Trophoblast cell (in vitro differentiated cells and primary cell): Measurements from ENCODE around the gene FBLN5.

ENCODE experiments used
- DNase-seq, 2 donors: peaks; one replicate each; pipeline ENCODE4 v3.0.0-alpha.2; 2016
- H2AFZ ChIP-seq: 2 replicates; pipeline ENCODE4 v1.6.1; 2013; ENCODE audit warnings: low read length, moderate library complexity, mild to moderate bottlenecking; ENCODE audit not compliant: insufficient read depth, poor library complexity
- H2AK5ac ChIP-seq: 2 replicates; pipeline ENCODE4 v1.6.1; 2013; ENCODE audit warnings: mild to moderate bottlenecking, low read length
- H2BK120ac ChIP-seq: 2 replicates; pipeline ENCODE4 v1.6.1; 2013; ENCODE audit warnings: low read length, mild to moderate bottlenecking, moderate library complexity; ENCODE audit not compliant: insufficient read depth, poor library complexity
- H2BK12ac ChIP-seq: 2 replicates; pipeline ENCODE4 v1.6.1; 2013; ENCODE audit warnings: mild to moderate bottlenecking, low read length, moderate library complexity
- H2BK5ac ChIP-seq: 2 replicates; pipeline ENCODE4 v1.6.1; 2013; ENCODE audit warnings: low read length, low read depth, moderate library complexity, mild to moderate bottlenecking; ENCODE audit not compliant: poor library complexity
- H3K14ac ChIP-seq: 2 replicates; pipeline ENCODE4 v1.6.1; 2013; ENCODE audit warnings: mild to moderate bottlenecking, low read length
- H3K18ac ChIP-seq: 2 replicates; pipeline ENCODE4 v1.6.1; 2013; ENCODE audit warnings: mild to moderate bottlenecking, low read length
- H3K23ac ChIP-seq: 2 replicates; pipeline ENCODE4 v1.6.1; 2013; ENCODE audit warnings: low read length
- H3K27ac ChIP-seq: 2 replicates; pipeline ENCODE4 v1.5.1; 2013; ENCODE audit warnings: low read depth, mild to moderate bottlenecking, inconsistent platforms, low read length, moderate library complexity
- H3K27me3 ChIP-seq: 2 replicates; pipeline ENCODE4 v1.6.1; 2013; ENCODE audit warnings: inconsistent platforms, mild to moderate bottlenecking, low read length, moderate library complexity; ENCODE audit not compliant: insufficient read depth
- H3K36me3 ChIP-seq, 2 experiments: 1 replicate in 1 of 2; 2 replicates in 1 of 2; pipeline ENCODE4 v1.6.1; 2013; ENCODE audit warnings: low read length in 2 of 2, mild to moderate bottlenecking in 2 of 2, moderate library complexity in 1 of 2; ENCODE audit not compliant: insufficient read depth in 2 of 2, control insufficient read depth in 1 of 2
- H3K4ac ChIP-seq: 2 replicates; pipeline ENCODE4 v1.6.1; 2013; ENCODE audit warnings: low read depth, mild to moderate bottlenecking, low read length, moderate library complexity
- H3K4me1 ChIP-seq, 2 experiments: 1 replicate in 1 of 2; 2 replicates in 1 of 2; pipeline ENCODE4 v1.6.1; 2013; ENCODE audit warnings: low read length in 2 of 2, mild to moderate bottlenecking in 2 of 2, moderate library complexity in 1 of 2; ENCODE audit not compliant: insufficient read depth in 2 of 2, control insufficient read depth in 1 of 2
- H3K4me2 ChIP-seq: 2 replicates; pipeline ENCODE4 v1.6.1; 2013; ENCODE audit warnings: inconsistent platforms, mild to moderate bottlenecking, low read length, moderate library complexity
- H3K4me3 ChIP-seq: 2 replicates; pipeline ENCODE4 v1.5.1; 2013; ENCODE audit warnings: mild to moderate bottlenecking, low read depth, low read length, inconsistent platforms
- H3K79me1 ChIP-seq: one replicate; pipeline ENCODE4 v1.6.1; 2013; ENCODE audit warnings: low read length
- H3K79me2 ChIP-seq: 2 replicates; pipeline ENCODE4 v1.6.1; 2013; ENCODE audit warnings: low read length, mild to moderate bottlenecking; ENCODE audit not compliant: control insufficient read depth, insufficient read depth, poor library complexity
- H3K9ac ChIP-seq: 2 replicates; pipeline ENCODE4 v1.6.1; 2013; ENCODE audit warnings: mild to moderate bottlenecking, low read length
- H3K9me3 ChIP-seq: 2 replicates; pipeline ENCODE4 v1.6.1; 2013; ENCODE audit warnings: low read depth, mild to moderate bottlenecking, control low read depth, inconsistent platforms, low read length; ENCODE audit not compliant: insufficient read depth
- H4K12ac ChIP-seq: 2 replicates; pipeline ENCODE4 v1.6.1; 2013; ENCODE audit warnings: low read depth, mild to moderate bottlenecking, low read length, moderate library complexity
- H4K8ac ChIP-seq: 2 replicates; pipeline ENCODE4 v1.6.1; 2013; ENCODE audit warnings: low read depth, mild to moderate bottlenecking, low read length, moderate library complexity
- H4K91ac ChIP-seq: one replicate; pipeline ENCODE4 v1.6.1; 2013; ENCODE audit warnings: low read depth, mild to moderate bottlenecking, low read length, moderate library complexity
- WGBS: extraction: QIAGEN DNeasy Blood & Tissue Kit; methylation state at CpG from one replicate; pipeline ENCODE4 v1.1.7; 2013; ENCODE audit warnings: missing lambda C conversion rate; ENCODE audit not compliant: insufficient read length, insufficient coverage; ENCODE audit errors: extremely low coverage; 5-methylcytosine and 5-hydroxymethylcytosine counted together

FBLN5 gene

GRCh38 chr14:91920526-91920925 lies 27.0 kb downstream of the FBLN5 start:
- no peaks in the 10 kb centered on the region for H3K79me2 ChIP-seq

GRCh38 chr14:91919814-91920213 lies 27.7 kb downstream of the FBLN5 start:
- no peak for DNase-seq
- Histone ChIP-seq H3K9me3 (peaks cover 2% of the 10 kb centered on the region), H2AK5ac (no peak overlapping the region), H3K4me1 (no peaks in the 10 kb centered on the region), H3K4me3 (no peak overlapping the region), H4K8ac (no peak overlapping the region), H3K23ac (no peak overlapping the region), H2BK120ac (no peak overlapping the region), H3K18ac (no peak overlapping the region), H3K79me1 (no peaks in the 10 kb centered on the region), H3K14ac (no peak overlapping the region), H4K91ac (no peak overlapping the region), H3K36me3 (no peaks in the 10 kb centered on the region), H3K27ac (no peak overlapping the region), H3K4ac (no peak overlapping the region), H4K12ac (no peak overlapping the region), H2AFZ (no peak overlapping the region), H2BK5ac (no peak overlapping the region), H3K9ac (no peak overlapping the region), H3K4me2 (no peak overlapping the region), H3K79me2 (no peaks in the 10 kb centered on the region), H3K27me3 (no peaks in the 10 kb centered on the region), H2BK12ac (no peak overlapping the region)
- WGBS, result no CpG with 5 or more reads among the region's 4 CpGs

More at GRCh38 chr14:91920526-91920925, 27.0 kb downstream of the FBLN5 start:
- H3K18ac ChIP-seq, result no peak overlapping the region
- H2BK12ac ChIP-seq, result no peak overlapping the region
- H3K4me1 ChIP-seq, result no peaks in the 10 kb centered on the region
- no peak overlapping the region for H2AFZ ChIP-seq
- no peak overlapping the region for H3K4ac ChIP-seq
- H3K79me1 ChIP-seq, result no peaks in the 10 kb centered on the region
- H3K27ac ChIP-seq, result no peak overlapping the region
- no peak overlapping the region for H3K14ac ChIP-seq
- H4K12ac ChIP-seq, result no peak overlapping the region
- H3K23ac ChIP-seq, result no peak overlapping the region
- WGBS, result no CpG with 5 or more reads among the region's 3 CpGs
- no peak overlapping the region for H3K9ac ChIP-seq
- H3K4me2 ChIP-seq, result no peak overlapping the region
- H4K8ac ChIP-seq, result no peak overlapping the region
- no peak overlapping the region for H3K4me3 ChIP-seq
- H2BK120ac ChIP-seq, result no peak overlapping the region
- no peaks in the 10 kb centered on the region for H3K36me3 ChIP-seq
- H3K9me3 ChIP-seq, result peaks cover 2% of the 10 kb centered on the region
- no peak overlapping the region for H2BK5ac ChIP-seq
- H3K27me3 ChIP-seq, result no peaks in the 10 kb centered on the region
- no peak overlapping the region for H2AK5ac ChIP-seq
- no peak for DNase-seq
- no peak overlapping the region for H4K91ac ChIP-seq

- H3K27me3 ChIP-seq, result no peaks in the 10 kb centered on the region
- H3K79me1 ChIP-seq, result no peaks in the 10 kb centered on the region
- H3K4me1 ChIP-seq, result no peaks in the 10 kb centered on the region
- H2AK5ac ChIP-seq, result no peak overlapping the region
- H3K9ac ChIP-seq, result no peak overlapping the region
- no peak overlapping the region for H3K14ac ChIP-seq
- H3K4me2 ChIP-seq, result no peak overlapping the region
- no peak overlapping the region for H3K27ac ChIP-seq
- no peak overlapping the region for H2BK5ac ChIP-seq
- H3K23ac ChIP-seq, result no peak overlapping the region
- peaks cover 2% of the 10 kb centered on the region for H3K9me3 ChIP-seq
- WGBS, result no CpG with 5 or more reads among the region's 5 CpGs
- no peak overlapping the region for H3K4ac ChIP-seq
- H2BK12ac ChIP-seq, result no peak overlapping the region
- no peaks in the 10 kb centered on the region for H3K79me2 ChIP-seq
- no peak for DNase-seq
- H4K12ac ChIP-seq, result no peak overlapping the region
- no peak overlapping the region for H3K4me3 ChIP-seq
- no peak overlapping the region for H4K8ac ChIP-seq
- H3K36me3 ChIP-seq, result no peaks in the 10 kb centered on the region
- no peak overlapping the region for H2AFZ ChIP-seq
- H2BK120ac ChIP-seq, result no peak overlapping the region
- H3K18ac ChIP-seq, result no peak overlapping the region
- no peak overlapping the region for H4K91ac ChIP-seq
Observed at GRCh38 chr14:91918186-91918883, 29.2 kb downstream of the FBLN5 start.

- Histone ChIP-seq H2BK5ac (no peak overlapping the region), H3K14ac (no peak overlapping the region), H3K18ac (no peak overlapping the region), H3K27me3 (no peaks in the 10 kb centered on the region), H3K9ac (no peak overlapping the region), H4K12ac (no peak overlapping the region), H3K36me3 (no peaks in the 10 kb centered on the region), H4K8ac (no peak overlapping the region), H3K9me3 (no peaks in the 10 kb centered on the region), H3K4me1 (no peaks in the 10 kb centered on the region), H3K27ac (no peak overlapping the region), H2AFZ (no peak overlapping the region), H4K91ac (no peak overlapping the region), H3K4ac (no peak overlapping the region), H2BK120ac (no peak overlapping the region), H2BK12ac (no peak overlapping the region), H3K79me1 (no peaks in the 10 kb centered on the region), H2AK5ac (no peak overlapping the region), H3K23ac (no peak overlapping the region), H3K4me3 (no peak overlapping the region), H3K79me2 (no peaks in the 10 kb centered on the region), H3K4me2 (no peak overlapping the region)
- WGBS, result no CpG with 5 or more reads among the region's 5 CpGs
- DNase-seq, result no peak
Observed at GRCh38 chr14:91912035-91912434, 35.5 kb downstream of the FBLN5 start.
